ENCODE measurements around the gene SDK2.
A peak's percentile ranks its signal among the peaks of the same experiment; 100 is the strongest.
"Not testable (repeated sequence)": the region's sequence is repeated elsewhere in the genome, so short reads cannot be mapped to it uniquely, and the experiment has no call there.

SDK2 gene

DNA sequence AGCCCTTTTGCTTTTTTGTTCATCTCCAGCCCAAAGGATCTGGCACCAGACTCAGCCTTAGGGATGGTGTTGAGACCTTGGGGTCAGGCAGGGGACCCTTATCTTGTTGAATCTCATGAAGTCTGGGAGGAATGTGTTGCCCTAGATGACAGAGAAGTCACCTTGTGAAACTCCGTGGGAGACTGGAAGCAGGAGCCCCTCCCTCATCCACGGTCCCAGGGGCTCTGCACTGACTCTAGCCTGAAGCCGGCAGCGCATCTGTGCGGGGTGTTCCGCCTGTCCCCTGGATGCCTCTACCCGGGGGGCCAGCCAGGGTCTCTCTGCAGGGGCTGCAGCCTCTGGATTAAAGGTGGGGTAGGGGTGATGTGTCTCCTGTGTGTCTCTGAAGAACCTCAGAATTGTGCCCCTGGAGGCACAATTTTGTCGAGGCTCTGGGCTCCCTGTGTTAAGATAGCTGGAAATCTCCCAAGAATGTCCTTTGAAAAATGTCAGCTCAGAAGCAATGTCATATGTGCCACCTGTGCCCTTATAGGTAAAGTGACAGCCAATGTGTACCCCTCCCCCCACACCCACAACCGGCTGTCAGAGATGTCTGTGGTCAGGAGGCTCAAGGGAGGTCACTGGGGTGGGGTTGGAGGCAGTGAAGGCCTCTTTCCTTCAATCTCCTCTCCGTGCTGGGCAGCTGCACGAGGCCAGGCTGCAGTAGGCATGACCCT is 300.3 kb downstream of the SDK2 start:
- no peak for DNase-seq (ENCODE audit: low spot score)

DNA sequence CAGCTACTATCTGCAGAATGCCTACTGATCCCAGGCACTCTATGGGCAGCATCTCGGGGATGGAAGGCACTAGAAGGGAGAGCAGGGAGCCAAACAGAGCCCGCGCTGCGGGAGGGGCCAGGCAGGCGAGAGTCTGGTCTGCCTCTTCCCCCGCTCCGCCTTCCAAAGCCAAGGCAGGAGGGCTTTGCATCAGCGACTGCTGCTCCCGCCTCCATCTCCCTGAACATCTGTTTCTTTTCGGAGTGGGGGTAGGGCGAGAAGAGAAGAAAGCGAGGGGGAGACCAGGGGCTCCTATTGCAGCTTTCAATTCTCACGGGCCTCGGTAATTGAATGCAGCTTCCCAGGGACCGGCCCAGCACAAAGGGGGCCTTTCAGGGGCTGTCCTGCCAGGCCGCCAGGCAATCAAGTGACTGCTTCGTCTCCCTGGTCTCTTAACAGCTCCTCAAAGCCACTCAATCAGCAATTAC is 301.0 kb downstream of the SDK2 start:
- DNase-seq (ENCODE audit: low spot score): peak; percentile 86

DNA sequence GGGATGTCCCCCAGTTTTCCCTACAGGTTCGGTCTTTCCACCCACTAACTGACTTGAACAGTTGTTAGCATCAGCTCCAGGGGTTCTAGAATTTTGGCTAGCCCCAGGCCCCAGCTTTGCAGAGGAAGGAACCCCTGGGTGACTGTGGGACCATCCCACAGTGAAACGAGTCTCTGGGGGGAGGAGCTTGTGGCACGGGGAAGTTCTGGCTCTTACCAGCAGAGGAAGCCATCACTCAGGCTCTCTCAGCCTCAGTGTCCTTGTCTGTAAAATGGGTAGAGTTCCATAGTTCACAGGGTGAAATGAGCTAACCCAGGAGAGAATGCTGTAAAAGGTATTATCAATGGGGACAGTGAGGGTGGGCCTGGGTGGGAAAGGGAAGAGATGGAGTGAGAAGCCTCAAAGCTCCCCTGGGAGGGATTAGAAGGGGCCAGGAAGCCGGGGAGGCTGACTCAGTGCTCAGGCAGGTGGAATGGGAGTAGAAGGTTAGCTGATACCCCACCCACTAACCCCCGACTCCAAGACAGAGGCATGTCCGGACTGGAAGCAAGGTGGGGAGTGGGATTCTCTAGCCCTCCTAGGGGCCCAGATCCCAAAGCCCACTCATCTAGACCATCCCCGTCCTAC is 301.6 kb downstream of the SDK2 start:
- no peak for DNase-seq (ENCODE audit: low spot score)

DNA sequence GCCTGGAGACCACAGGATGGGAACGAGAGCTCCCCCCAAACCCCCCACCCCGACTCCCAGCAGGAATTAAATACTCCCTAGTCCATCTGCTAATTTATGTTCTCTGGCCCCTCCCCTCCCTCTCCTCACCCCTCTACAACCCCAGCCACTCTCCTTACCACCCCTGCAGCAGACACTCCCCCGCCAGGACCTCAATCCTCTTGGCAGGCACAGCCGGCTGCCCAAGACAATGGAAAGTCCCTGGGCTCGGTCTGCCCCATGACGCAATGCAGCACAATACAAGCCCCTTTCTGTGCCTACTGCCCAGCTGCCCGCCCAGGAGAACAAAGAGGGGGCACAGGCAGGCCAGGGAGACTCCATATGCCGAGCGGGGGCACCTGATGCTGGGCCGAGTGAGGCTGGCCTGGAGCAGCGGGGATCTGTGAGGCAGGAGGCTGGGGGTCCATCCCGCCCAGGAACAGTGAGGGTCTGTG is 302.2 kb downstream of the SDK2 start:
- DNase-seq (ENCODE audit: low spot score): no peak

DNA sequence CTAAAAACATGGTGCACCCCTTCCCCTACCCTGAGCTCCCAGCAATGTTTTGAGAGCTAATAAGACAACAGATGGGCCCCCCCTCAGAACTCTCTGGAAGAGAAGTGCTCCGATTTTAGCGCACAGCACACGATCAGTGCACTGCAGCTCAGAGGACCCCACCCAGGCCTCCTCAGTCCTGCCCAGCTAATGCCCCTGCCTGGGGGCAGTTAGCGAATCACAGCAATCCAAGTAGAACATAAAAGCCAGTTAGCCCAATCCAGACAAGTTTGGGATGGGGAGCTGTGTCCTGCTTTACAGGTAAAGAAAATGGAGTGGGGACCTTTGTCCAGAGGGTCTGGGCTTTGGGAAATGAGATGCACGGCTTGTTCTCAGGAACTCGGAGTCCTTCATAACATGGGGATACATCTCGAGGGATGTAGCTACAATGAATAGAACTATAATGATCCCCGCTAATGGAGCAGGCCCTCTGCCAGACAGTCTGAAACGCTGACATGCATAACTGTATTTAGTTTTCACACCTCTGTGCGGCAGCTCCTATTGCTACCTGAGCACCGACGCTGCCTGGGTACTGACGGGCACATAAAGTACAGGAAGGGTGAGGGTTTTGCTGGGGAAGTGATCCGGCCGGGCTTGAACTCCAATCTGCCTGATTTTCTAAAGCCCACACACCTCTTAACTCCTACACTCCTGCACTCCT is 302.7 kb downstream of the SDK2 start:
- DNase-seq (ENCODE audit: low spot score): no peak

DNA sequence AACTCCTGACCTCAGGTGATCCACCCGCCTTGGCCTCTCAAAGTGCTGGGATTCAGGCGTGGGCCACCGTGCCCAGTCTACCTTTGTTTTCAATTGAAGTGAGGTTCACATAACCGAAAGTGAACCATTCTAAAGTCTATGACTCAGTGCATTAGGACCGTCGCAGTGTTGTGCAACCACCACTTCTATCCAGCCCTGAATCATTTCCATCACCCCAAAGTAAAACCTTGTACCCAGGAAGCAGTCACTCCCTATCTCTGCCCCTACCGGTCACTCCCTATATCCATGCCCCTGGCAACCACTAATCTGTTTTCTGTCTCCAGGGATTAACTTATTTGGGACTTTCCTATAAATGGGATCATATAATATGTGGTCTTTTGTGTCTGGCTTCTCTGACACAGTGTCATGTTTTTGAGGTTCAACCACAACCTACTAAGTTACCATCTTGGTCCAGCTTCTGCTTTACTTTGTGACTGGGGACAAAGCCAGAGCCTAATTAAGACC is 304.1 kb downstream of the SDK2 start:
- DNase-seq (ENCODE audit: low spot score): peak; percentile 89

DNA sequence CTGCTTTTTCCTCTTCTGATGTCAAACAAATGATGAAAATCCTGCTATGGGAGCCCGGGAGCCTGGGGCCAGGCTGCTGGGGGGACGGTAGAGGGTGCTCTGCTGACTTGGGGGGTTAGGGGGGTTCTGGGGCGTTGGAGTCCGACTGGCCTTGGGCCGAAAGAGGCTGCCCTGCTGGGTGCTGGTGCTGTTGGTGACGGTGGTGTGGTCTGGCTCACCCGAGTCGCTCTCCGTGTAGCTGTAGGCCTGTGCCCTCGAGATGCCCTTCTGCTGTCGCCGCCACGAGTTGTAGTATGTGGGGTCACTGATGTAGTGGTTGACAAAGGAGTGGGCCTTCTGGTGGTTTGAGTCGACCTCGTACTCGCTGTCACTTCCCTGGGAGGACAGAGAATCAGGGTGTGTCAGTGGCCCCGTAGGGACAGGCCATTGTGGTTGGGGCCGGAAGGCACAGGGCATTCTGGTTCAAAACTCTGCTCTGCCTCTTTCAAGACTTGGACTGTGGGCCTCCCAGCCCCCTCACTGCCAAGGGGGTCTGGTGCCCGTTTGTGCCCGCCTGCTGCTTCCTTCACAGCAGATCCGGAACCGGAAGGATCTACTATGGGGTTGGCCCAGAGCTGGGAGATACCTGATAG is 305.6 kb downstream of the SDK2 start:
- DNase-seq (ENCODE audit: low spot score): no peak

DNA sequence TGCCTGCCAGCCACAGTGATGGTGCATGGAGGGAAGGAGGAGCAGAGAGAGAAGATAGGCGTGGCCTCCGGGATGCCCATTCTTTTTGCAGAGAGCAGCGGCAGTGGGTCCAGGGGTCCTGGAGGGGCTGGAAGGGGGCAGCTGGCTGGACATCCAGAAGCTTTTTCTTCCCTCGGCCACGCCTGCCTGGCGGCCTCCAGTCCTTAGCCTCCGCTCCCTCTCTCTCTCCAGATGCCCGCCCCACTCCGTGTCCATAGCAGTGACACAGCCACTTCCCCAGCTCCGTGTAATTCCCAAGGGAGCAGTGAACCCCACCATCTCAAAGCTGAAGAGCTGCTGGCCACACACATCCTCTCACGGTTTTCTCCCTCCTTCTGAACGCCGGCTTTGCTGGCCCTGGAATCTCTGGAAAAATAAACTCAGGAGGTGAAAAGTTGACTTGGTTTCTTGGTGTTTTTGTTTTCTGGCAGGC is 306.2 kb downstream of the SDK2 start:
- peak; percentile 41 for DNase-seq (ENCODE audit: low spot score)

DNA sequence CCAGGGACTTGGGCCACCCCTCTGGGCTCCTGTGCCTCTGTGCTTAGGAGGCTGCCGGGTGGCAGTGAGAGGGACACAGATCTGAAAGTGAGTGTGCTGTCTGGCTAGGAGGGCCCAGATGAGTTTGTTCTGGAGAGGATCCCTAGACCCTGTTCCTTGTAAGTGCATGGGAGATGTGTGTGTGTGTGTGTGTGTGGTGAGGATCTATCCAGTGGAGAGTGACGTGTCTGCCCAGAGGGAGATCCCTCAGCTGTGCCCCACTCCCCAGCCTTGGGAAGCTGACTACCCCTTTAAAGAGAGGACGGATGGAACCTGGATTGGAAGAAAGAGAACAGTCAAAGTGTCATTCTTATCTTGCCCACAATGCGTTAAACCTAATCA is 306.9 kb downstream of the SDK2 start:
- DNase-seq (ENCODE audit: low spot score): no peak

DNA sequence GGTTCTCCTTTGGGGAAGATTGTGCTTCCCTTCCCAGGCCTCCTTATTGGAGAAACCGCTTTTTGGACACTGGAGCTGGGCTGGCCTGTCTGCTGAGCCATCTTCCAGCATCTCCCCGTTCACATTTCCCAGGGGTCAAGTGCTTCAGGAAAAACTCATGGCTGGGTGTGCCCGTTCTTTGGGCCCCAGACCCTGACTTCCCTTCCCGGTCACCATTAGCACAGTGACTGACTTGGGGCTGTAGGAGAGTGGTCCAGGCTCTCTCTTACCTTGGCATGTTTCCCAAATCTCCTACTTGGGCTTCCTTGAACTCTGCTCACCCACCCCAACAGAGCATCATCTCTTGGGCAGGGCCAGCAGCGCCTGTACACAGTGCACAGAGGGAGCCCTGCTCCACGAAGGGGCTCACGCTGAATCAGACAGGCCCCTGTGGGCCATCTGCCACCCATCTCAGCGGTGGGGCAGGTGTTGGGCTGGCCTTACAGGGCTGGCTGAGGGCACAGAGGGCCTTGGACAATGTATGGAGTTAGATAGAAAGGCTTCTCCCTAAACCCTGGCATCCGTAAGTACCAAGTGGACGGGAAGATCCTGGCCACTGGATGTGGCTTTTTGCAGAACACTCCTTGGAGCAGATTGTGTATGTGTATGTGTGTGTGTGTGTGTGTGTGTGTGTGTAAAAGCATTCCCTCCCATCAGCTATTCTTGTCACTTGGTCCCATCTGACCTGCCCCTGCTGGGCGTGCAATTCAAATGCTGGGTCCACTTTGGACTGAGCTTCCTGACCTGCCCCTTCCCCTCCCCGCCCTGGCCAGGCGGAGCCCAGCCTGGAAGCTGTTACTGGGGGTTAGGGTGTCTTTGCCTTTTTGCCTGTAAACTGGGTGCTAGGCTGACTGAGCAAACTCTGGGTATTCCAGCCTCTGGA is 307.6 kb downstream of the SDK2 start:
- no peak for DNase-seq (ENCODE audit: low spot score)

DNA sequence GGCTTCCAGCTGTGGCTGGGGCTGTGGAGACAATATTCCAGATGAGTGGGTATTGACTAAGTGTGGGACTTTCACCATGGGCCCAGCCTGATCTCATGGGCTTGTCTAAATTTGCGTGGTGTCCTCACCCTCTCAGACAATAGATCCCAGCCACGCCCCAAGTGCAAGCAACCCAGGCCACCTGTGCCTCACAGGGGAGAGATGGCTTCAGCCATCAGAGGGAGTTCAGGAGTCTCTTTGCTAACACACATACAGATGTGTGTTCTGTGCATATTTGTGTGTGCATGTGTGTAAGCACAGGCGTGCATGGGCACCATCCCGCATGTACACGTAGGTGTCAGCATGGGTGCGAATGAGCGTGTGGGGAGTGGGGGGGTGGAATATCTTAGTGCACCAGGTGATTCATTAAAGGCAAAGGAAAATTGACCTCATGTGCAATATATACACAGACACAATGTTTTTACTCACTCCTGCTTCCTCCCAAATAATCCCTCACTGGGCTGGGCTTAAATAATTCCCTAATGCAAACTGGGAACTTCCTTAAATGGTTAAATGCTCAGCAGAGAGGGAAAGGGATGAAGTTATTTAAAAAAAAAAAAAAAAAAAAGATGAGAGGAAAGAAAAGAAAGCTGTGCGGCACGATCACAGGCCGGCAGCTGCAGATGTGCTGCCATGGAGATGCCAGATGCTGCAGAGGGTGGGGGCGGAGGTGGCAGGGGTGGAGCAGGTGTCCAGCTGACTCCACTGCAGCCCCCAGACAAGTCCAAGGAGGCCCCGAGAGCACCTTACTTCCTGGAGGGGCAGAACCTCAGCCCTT is 308.4 kb downstream of the SDK2 start:
- DNase-seq (ENCODE audit: low spot score): no peak

DNA sequence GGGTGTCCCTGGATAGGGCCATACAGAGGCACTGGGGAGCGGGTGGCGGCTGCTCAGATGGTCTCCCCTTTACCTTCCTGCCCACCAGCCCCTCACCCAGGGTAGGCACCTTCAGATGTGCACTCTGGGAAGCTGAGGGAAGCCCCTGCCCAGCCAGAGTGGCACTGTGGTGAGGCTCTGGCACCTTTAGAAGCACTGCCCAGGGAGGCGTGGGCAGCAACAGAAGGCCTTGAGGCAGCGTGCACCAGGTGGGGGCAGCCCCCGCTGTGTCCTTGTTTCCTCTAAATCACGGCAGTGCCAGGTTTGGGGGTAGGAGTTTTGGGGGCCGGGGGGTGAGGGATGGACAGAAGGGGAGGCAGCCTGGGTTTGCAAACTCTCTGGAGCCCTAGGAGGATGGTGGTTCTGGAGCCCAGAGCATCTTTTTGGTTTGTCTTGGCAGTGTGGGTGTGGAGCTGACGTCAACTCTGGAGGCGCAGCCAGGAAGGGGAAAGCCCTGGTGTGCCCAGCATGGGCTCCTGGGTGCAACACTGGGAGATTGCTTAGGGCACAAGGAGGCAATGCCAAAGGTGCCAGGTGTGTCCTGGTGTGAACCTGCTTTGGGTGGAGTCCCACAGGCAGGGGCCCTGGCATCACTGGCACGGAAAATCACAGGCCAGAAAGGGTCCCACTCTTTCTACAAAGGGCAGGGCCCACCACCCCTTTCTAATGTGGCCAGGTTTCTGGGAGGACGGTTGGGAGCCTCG is 309.3 kb downstream of the SDK2 start:
- no peak for DNase-seq (ENCODE audit: low spot score)

DNA sequence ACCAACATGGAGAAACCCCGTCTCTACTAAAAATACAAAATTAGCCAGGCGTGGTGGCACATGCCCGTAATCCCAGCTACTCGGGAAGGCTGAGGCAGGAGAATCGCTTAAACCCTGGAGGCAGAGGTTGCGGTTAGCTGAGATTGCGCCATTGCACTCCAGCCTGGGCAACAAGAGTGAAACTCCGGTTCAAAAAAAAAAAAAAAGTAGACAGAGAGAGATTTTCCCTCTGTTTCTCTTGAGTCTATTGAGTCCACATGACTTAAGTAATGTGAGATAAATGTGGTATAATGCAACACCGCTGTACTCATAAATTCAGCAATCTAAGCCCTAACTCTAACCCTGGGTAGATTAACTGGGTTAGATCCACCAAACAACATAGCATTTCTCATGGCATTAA is 310.8 kb downstream of the SDK2 start:
- not testable (repeated sequence) for DNase-seq (ENCODE audit: low spot score)

DNA sequence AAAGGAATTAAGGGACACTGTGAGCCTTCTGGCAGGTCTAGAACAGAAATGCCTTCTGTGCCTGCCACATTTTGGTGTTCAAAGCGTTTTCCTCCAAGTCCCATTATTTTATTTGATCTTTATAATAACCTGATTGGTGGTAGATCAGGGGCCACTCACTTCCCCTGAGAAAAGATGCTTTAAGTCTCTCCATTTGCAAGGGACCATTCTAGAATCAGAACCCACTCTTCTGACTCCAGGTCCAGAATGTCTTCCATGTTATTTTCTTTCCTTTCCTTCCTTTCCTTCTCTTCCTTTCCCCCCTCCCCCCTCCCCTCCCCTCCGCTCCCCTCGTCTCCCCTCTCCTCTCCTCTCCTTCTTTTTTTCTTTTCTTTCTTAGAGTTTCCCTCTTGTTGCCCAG is 313.2 kb downstream of the SDK2 start:
- no peak for DNase-seq (ENCODE audit: low spot score)

DNA sequence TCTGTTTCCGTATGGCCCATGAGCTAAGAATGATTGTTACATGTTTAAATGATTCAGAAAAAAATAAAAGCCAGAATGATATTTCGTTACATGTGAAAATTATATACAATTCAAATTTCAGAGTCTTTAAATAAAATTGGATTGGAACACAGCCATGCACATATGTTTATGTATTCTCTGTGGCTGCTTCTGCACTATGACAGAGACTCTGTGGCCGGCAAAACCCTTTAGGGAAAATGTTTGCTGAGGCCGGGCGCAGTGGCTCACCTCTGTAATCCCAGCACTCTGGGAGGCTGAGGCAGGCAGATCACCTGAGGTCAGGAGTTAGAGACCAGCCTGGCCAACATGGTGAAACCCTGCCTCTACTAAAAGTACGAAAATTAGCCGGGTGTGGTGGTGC is 316.6 kb downstream of the SDK2 start:
- DNase-seq (ENCODE audit: low spot score): no peak

DNA sequence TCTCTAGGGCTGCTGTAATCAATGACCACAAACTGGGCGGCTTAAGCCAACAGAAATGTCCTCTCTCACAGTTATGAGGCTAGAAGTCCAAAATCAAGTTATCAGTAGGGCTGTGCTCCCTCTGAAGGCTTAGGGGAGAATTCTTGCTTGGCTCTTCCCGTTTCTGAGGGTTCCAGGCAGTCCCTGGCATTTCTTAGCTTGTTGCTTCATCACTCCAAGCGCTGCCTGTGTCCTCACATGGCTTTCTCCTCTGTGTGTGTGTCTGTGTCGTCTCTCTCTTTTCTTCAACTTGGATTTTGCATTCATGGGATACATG is 318.8 kb downstream of the SDK2 start:
- DNase-seq (ENCODE audit: low spot score): peak; percentile 57

DNA sequence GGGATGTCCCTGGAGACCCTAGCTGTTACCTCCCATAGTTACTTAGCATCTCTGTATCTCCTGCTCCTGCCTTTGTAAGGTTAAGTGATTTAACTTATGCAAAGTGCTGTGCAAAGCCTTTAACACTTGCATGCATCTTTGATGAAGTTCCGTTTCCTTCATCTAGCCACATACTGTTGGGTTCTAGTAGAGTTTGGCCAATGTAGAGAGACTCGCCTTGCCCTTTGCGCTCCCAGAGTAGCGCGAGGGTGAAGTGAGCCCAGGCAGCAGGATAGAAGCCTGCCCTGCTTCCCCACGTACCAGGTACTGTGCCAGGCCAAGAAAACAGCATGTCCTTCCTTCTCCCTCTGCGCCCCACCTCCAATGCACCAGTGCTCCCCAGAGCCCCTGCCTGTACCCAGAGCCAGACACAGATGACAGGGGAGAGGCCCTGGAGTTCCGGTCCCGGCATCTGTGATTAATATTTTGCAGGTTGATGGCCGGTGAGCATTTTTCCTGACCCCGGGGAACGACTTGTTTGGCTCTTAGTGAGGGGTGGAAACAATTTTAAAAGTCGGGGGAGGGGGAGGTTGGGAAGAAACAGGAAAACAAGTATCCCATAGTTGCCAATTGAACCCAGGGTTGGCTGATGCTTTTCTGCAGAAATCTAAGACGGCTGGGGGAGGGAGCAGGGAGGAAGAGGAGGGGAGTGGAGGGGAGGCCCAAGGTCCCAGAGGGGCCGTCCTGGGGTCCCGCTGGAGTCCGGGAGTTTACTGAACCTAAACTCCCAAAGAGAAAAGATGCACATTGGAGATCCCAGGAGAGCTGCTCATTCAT is 319.3 kb downstream of the SDK2 start:
- no peak for DNase-seq (ENCODE audit: low spot score)

DNA sequence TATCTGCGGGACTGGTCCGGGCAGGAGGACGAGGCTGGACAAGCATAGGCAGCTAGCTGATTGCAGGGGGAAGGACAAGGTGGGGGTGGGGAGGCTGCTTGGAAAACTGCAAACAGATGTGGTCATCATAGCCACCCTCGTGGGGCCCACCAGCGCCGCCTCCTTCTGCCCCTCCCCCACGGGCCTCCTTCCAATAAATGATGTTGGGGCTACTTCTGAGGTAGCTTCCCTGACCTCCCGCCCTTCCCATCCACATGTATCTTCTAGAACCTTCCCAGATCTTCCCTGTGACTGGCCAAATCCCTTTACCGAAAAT is 320.1 kb downstream of the SDK2 start:
- no peak for DNase-seq (ENCODE audit: low spot score)

All from AG08396 (cell line).